ENCODE results near the gene SLC38A8.

The SLC38A8 gene

DNA sequence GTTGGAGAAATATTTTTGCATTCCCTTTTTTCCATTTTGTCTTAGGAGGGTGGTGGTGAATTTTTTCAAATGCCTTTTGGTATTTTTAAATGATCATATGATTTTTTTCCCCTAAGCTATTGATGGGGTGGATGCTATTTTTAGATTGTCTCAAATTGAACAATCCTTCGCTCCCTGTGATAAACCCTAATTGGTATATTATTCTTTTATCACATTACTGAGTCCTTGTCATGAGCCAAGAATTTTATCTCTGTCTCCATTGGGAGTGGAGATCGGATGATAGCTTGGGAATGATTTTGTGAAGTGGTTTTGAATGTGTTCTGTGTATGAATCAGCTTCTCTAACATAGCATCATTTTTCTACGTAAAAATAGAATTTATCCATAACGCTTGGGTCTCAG lies 59.1 kb downstream of the SLC38A8 start:
- no peak overlapping the region for H3K4me3 ChIP-seq (replicated peaks; ENCODE audit: low read depth, low read length)
- no peak for DNase-seq (ENCODE audit: low read depth)
- TF ChIP-seq CTCF (IDR thresholded peaks at IDR 0.05; ENCODE audit: low read length, missing control alignments): no peak

DNA sequence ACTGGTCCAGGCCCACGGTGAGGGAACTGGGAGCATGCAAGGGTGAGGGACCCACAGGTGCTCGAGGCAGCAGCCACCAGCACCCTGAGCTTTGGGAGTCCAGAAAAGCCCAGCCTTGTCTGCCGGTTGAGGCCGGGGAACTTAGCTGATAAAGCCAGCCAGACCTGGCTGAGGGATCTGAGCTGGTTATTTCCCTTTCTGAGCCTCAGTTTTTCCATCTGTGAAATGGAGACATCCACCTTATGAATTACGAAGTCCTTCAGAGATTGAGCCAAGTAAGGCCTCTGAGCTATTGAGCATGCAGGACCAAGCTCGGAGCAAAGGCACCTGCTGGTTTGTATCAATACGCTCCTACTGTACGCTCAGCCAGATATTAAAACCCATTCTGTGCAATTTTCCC lies 60.8 kb downstream of the SLC38A8 start:
- no peak for TF ChIP-seq CTCF (IDR thresholded peaks at IDR 0.05; ENCODE audit: low read length, missing control alignments)
- H3K4me3 ChIP-seq (replicated peaks; ENCODE audit: low read depth, low read length): no peak overlapping the region
- DNase-seq (ENCODE audit: low read depth): no peak

GRCh38 chr16:83980794-83981193 lies 61.8 kb downstream of the SLC38A8 start:
- no peak overlapping the region for H3K4me3 ChIP-seq (replicated peaks; ENCODE audit: low read depth, low read length)
- no peak for DNase-seq (ENCODE audit: low read depth)
- TF ChIP-seq CTCF (IDR thresholded peaks at IDR 0.05; ENCODE audit: low read length, missing control alignments): no peak

GRCh38 chr16:83979441-83979840 lies 63.2 kb downstream of the SLC38A8 start:
- no peak for DNase-seq (ENCODE audit: low read depth)
- TF ChIP-seq CTCF (IDR thresholded peaks at IDR 0.05; ENCODE audit: low read length, missing control alignments): no peak
- no peak overlapping the region for H3K4me3 ChIP-seq (replicated peaks; ENCODE audit: low read depth, low read length)

DNA sequence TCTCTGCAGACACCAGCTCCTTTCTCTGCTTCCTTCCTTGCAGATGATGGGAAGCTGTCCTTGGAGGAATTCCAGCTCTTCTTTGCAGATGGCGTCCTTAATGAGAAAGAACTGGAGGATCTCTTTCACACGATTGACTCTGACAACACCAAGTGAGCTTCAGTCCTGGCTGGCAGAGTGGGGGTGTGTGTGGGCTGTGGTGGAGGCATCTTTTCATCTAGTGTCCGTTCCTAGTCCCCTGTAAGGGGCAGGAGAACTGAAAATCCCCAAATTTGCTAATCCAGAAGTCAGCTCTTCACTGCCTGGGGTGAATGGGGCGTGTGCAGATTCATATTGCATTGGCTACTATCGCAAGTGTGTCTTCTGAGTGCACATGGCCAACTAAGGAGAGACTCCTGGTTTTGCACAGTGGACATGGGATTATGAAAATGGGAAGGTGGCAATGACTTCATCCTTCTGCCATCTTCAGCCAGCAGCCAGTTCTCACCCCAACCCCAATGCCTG lies 64.1 kb downstream of the SLC38A8 start:
- no peak overlapping the region for H3K4me3 ChIP-seq (replicated peaks; ENCODE audit: low read depth, low read length)
- TF ChIP-seq CTCF (IDR thresholded peaks at IDR 0.05; ENCODE audit: low read length, missing control alignments): no peak
- DNase-seq (ENCODE audit: low read depth): no peak

GRCh38 chr16:83977056-83977815 lies 65.4 kb downstream of the SLC38A8 start:
- TF ChIP-seq CTCF (IDR thresholded peaks at IDR 0.05; ENCODE audit: low read length, missing control alignments): no peak
- no peak overlapping the region for H3K4me3 ChIP-seq (replicated peaks; ENCODE audit: low read depth, low read length)
- no peak for DNase-seq (ENCODE audit: low read depth)
